C4-2B (cell line): ENCODE measurements around the gene SLC49A3.

Experiments
- CTCF ChIP-seq: fragments of 450-650 bp; conservative IDR thresholded peaks from 2 replicates; pipeline ENCODE4 v1.5.1; 2017; ENCODE audit warnings: mild to moderate bottlenecking
- ZFX ChIP-seq: fragments of 450-650 bp; IDR thresholded peaks from 2 replicates; pipeline ENCODE4 v1.6.1; 2017

GRCh38 chr4:710116-710515 lies 21.2 kb upstream of the SLC49A3 start:
- TF ChIP-seq CTCF = no peak
- TF ChIP-seq ZFX = no peak
